Astrocyte (in vitro differentiated cells and primary cell): ENCODE results near the gene C1QL4. TPM values are rescaled to one million over a fixed set of nuclear protein-coding genes. Genes with fewer than 3 reads are reported as not detected.
"Not testable (repeated sequence)": the region's sequence is repeated elsewhere in the genome, so short reads cannot be mapped to it uniquely, and the experiment has no call there.

Experiments
- DNase-seq: peaks from one replicate; pipeline ENCODE4 v3.0.0-alpha.2; 2010; ENCODE audit warnings: low read depth
- FAIRE-seq: peaks from 2 replicates; lab custom pipeline; 2011; peaks lifted over from hg19 to GRCh38; lab: Jason Lieb, UNC
- H2AFZ ChIP-seq: 2 replicates; pipeline ENCODE4 v1.6.0; 2012; ENCODE audit warnings: low read depth, low read length, inconsistent platforms
- H3K27ac ChIP-seq: 2 replicates; pipeline ENCODE4 v1.5.1; 2011; ENCODE audit warnings: low read depth, low read length, inconsistent platforms
- H3K27me3 ChIP-seq: 2 replicates; pipeline ENCODE4 v1.6.0; 2011; ENCODE audit warnings: low read length, inconsistent platforms; ENCODE audit not compliant: insufficient read depth
- H3K36me3 ChIP-seq: 2 replicates; pipeline ENCODE4 v1.5.1; 2011; ENCODE audit warnings: low read length, inconsistent platforms; ENCODE audit not compliant: insufficient read depth
- H3K4me1 ChIP-seq: 2 replicates; pipeline ENCODE4 v1.5.1; 2011; ENCODE audit warnings: low read length, inconsistent platforms; ENCODE audit not compliant: insufficient read depth
- H3K4me2 ChIP-seq: 2 replicates; pipeline ENCODE4 v1.6.0; 2012; ENCODE audit warnings: low read length, inconsistent platforms
- H3K4me3 ChIP-seq: 2 replicates; pipeline ENCODE4 v1.5.1; 2011; ENCODE audit warnings: low read depth, mild to moderate bottlenecking, low read length, inconsistent platforms; ENCODE audit not compliant: insufficient read depth
- H3K79me2 ChIP-seq: 2 replicates; pipeline ENCODE4 v1.6.0; 2012; ENCODE audit warnings: mild to moderate bottlenecking, low read length, inconsistent platforms; ENCODE audit not compliant: insufficient read depth
- H3K9ac ChIP-seq: 2 replicates; pipeline ENCODE4 v1.6.0; 2012; ENCODE audit warnings: mild to moderate bottlenecking, low read length, inconsistent platforms
- H3K9me3 ChIP-seq: 2 replicates; pipeline ENCODE4 v1.5.1; 2012; ENCODE audit warnings: low read depth, mild to moderate bottlenecking, low read length, inconsistent platforms; ENCODE audit not compliant: insufficient read depth
- H4K20me1 ChIP-seq: 2 replicates; pipeline ENCODE4 v1.6.0; 2012; ENCODE audit warnings: low read length, inconsistent platforms; ENCODE audit not compliant: insufficient read depth
- H3K27ac Mint-ChIP-seq: one replicate; pipeline ENCODE4 v1.8.0; 2021; ENCODE audit warnings: mild to moderate bottlenecking, mixed read lengths; ENCODE audit not compliant: unreplicated experiment
- H3K27me3 Mint-ChIP-seq: one replicate; pipeline ENCODE4 v1.8.0; 2021; ENCODE audit warnings: low read depth, mixed read lengths; ENCODE audit not compliant: unreplicated experiment
- H3K36me3 Mint-ChIP-seq: one replicate; pipeline ENCODE4 v1.8.0; 2021; ENCODE audit warnings: low read depth, mixed read lengths; ENCODE audit not compliant: unreplicated experiment
- H3K4me1 Mint-ChIP-seq: one replicate; pipeline ENCODE4 v1.8.0; 2021; ENCODE audit warnings: low read depth, mixed read lengths; ENCODE audit not compliant: unreplicated experiment
- H3K4me3 Mint-ChIP-seq: one replicate; pipeline ENCODE4 v1.8.0; 2021; ENCODE audit warnings: mild to moderate bottlenecking, moderate library complexity, mixed read lengths; ENCODE audit not compliant: unreplicated experiment
- H3K9me3 Mint-ChIP-seq: one replicate; pipeline ENCODE4 v1.8.0; 2021; ENCODE audit warnings: mild to moderate bottlenecking, mixed read lengths; ENCODE audit not compliant: unreplicated experiment
- CTCF ChIP-seq: IDR thresholded peaks from 2 replicates; pipeline ENCODE4 v1.5.1; 2011; ENCODE audit warnings: low read depth, mild to moderate bottlenecking, inconsistent platforms, low read length, moderate library complexity; ENCODE audit not compliant: insufficient read depth
- EZH2 ChIP-seq: IDR thresholded peaks from 2 replicates; pipeline ENCODE4 v1.6.1; 2012; ENCODE audit warnings: mild to moderate bottlenecking, low read length, inconsistent platforms; ENCODE audit not compliant: insufficient read depth
- total RNA-seq: library from RNA; stranded (reverse); gene quantifications from 2 replicates; pipeline ENCODE4 v1.2.1, GENCODE V29; 2021

The C1QL4 gene
- total RNA-seq, 1 donor from 2014 or later = 0.09 TPM

- H3K4me1 Mint-ChIP-seq = no peaks in the 10 kb centered on the region
- H3K27me3 Mint-ChIP-seq = peaks cover 24% of the 10 kb centered on the region
- Histone ChIP-seq H3K9ac (no peak overlapping the region), H3K9me3 (no peaks in the 10 kb centered on the region), H3K79me2 (no peaks in the 10 kb centered on the region), H3K4me1 (no peaks in the 10 kb centered on the region), H4K20me1 (no peaks in the 10 kb centered on the region), H3K4me3 (no peak overlapping the region), H3K27me3 (no peaks in the 10 kb centered on the region), H3K36me3 (no peaks in the 10 kb centered on the region), H3K4me2 (no peak overlapping the region), H2AFZ (no peak overlapping the region), H3K27ac (no peak overlapping the region)
- H3K27ac Mint-ChIP-seq = no peak overlapping the region
- DNase-seq (no peak), FAIRE-seq (no peak)
- H3K36me3 Mint-ChIP-seq = no peaks in the 10 kb centered on the region
- no peak for TF ChIP-seq EZH2
- no peak for TF ChIP-seq CTCF
- no peaks in the 10 kb centered on the region for H3K9me3 Mint-ChIP-seq
- no peak overlapping the region for H3K4me3 Mint-ChIP-seq
Measured at GRCh38 chr12:49314811-49315210, 22.2 kb downstream of the C1QL4 start.

- not testable (repeated sequence) for H4K20me1 ChIP-seq, DNase-seq, H3K27ac ChIP-seq, H3K4me3 Mint-ChIP-seq, H3K9me3 ChIP-seq, H3K36me3 ChIP-seq, H3K9me3 Mint-ChIP-seq, H3K36me3 Mint-ChIP-seq, H3K4me2 ChIP-seq, H3K27ac Mint-ChIP-seq, H3K4me3 ChIP-seq, H3K9ac ChIP-seq, H3K4me1 ChIP-seq, H3K79me2 ChIP-seq, FAIRE-seq, H2AFZ ChIP-seq, H3K4me1 Mint-ChIP-seq
- H3K27me3 ChIP-seq = peaks cover 21% of the 10 kb centered on the region
- peaks cover 25% of the 10 kb centered on the region for H3K27me3 Mint-ChIP-seq
Measured at GRCh38 chr12:49310451-49311000, 26.5 kb downstream of the C1QL4 start.

- DNase-seq (no peak), FAIRE-seq (no peak)
- Histone ChIP-seq H3K4me1 (no peaks in the 10 kb centered on the region), H3K27ac (no peak overlapping the region), H3K27me3 (peaks cover 22% of the 10 kb centered on the region), H3K4me2 (no peak overlapping the region), H4K20me1 (no peaks in the 10 kb centered on the region), H3K36me3 (no peaks in the 10 kb centered on the region), H3K9me3 (no peaks in the 10 kb centered on the region), H3K9ac (no peak overlapping the region), H2AFZ (no peak overlapping the region), H3K4me3 (no peak overlapping the region), H3K79me2 (no peaks in the 10 kb centered on the region)
- Mint-ChIP-seq H3K4me3 (no peak overlapping the region), H3K27ac (no peak overlapping the region), H3K9me3 (no peaks in the 10 kb centered on the region), H3K4me1 (peaks cover 1% of the 10 kb centered on the region), H3K36me3 (no peaks in the 10 kb centered on the region), H3K27me3 (peaks cover 27% of the 10 kb centered on the region)
- TF ChIP-seq CTCF = no peak
- TF ChIP-seq EZH2 = no peak
Measured at GRCh38 chr12:49309386-49309785, 27.6 kb downstream of the C1QL4 start.
